PC-9 (cell line): ENCODE measurements around the gene TBL2. TPM values are rescaled to one million over a fixed set of nuclear protein-coding genes. Genes with fewer than 3 reads are reported as not detected.
"Not testable (repeated sequence)": the region's sequence is repeated elsewhere in the genome, so short reads cannot be mapped to it uniquely, and the experiment has no call there.

Experiments
- BruUV-seq: library from RNA; stranded (reverse); fragments of 400-500 nt; replicated peaks from 2 replicates; lab custom pipeline; 2021; lab: Mats Ljungman, UMichigan
- CTCF ChIA-PET: fragments of 300-600 bp; sonication (Branson Sonifier 250); formaldehyde crosslinking; loops from one replicate; lab custom pipeline; 2022; ENCODE audit warnings: antibody characterized with exemption; lab: Charles Lee
- POLR2A ChIA-PET: fragments of 300-600 bp; sonication (Branson Sonifier 250); formaldehyde crosslinking; loops from one replicate; lab custom pipeline; 2022; ENCODE audit warnings: antibody characterized with exemption; ENCODE audit not compliant: unreplicated experiment; lab: Charles Lee
- DNase-seq, 2 experiments: peaks; one replicate each; pipeline versions ENCODE4 v3.0.0 to v3.0.0-alpha.2; 2015 to 2022; ENCODE audit warnings: mixed read lengths in 1 of 2
- H2AFZ ChIP-seq: fragments of 200-600 bp; sonication (generic); 2 replicates; pipeline ENCODE4 v1.8.1; 2017; ENCODE audit warnings: antibody characterized with exemption
- H3F3A ChIP-seq: fragments of 200-600 bp; sonication (generic); 2 replicates; pipeline ENCODE4 v1.8.1; 2017; ENCODE audit warnings: antibody characterized with exemption, mild to moderate bottlenecking, low read depth; ENCODE audit not compliant: insufficient read depth
- H3K27ac ChIP-seq: fragments of 200-600 bp; sonication (generic); 2 replicates; pipeline ENCODE4 v1.6.1; 2016; ENCODE audit warnings: mixed run types
- H3K27me3 ChIP-seq: fragments of 200-600 bp; sonication (generic); 2 replicates; pipeline ENCODE4 v1.6.1; 2016; ENCODE audit warnings: low read depth, mixed run types; ENCODE audit not compliant: insufficient read depth
- H3K36me3 ChIP-seq: fragments of 200-600 bp; sonication (generic); 2 replicates; pipeline ENCODE4 v1.6.1; 2016; ENCODE audit warnings: low read depth, mixed run types
- H3K4me1 ChIP-seq: fragments of 200-600 bp; sonication (generic); replicated peaks from 2 replicates; pipeline ENCODE4 v1.6.1; 2016; ENCODE audit warnings: mixed run types; ENCODE audit not compliant: insufficient read depth
- H3K4me2 ChIP-seq: fragments of 200-600 bp; sonication (generic); 2 replicates; pipeline ENCODE4 v1.6.1; 2017; ENCODE audit warnings: mixed run types
- H3K4me3 ChIP-seq: fragments of 200-600 bp; sonication (generic); 2 replicates; pipeline ENCODE4 v1.6.1; 2016; ENCODE audit warnings: mixed run types
- H3K79me2 ChIP-seq: fragments of 200-600 bp; sonication (generic); 2 replicates; pipeline ENCODE4 v1.6.1; 2017; ENCODE audit warnings: low read depth, mixed run types
- H3K9me2 ChIP-seq: fragments of 200-600 bp; sonication (generic); 2 replicates; pipeline ENCODE4 v1.8.1; 2017; ENCODE audit warnings: mild to moderate bottlenecking; ENCODE audit not compliant: insufficient read depth
- H3K9me3 ChIP-seq: fragments of 200-600 bp; sonication (generic); 2 replicates; pipeline ENCODE4 v1.8.1; 2016; ENCODE audit warnings: low read depth; ENCODE audit not compliant: insufficient read depth
- H4K20me1 ChIP-seq: fragments of 200-600 bp; sonication (generic); 2 replicates; pipeline ENCODE4 v1.8.1; 2017; ENCODE audit not compliant: insufficient read depth
- CTCF ChIP-seq: fragments of 200-600 bp; sonication (generic); conservative IDR thresholded peaks from 2 replicates; pipeline ENCODE4 v1.6.1; 2017; ENCODE audit warnings: mixed run types, antibody characterized with exemption, mild to moderate bottlenecking, moderate library complexity
- EZH2 ChIP-seq: fragments of 200-600 bp; sonication (generic); IDR thresholded peaks from 2 replicates; pipeline ENCODE4 v1.8.0; 2017; ENCODE audit warnings: antibody characterized with exemption, low read depth
- intact Hi-C: fragments of 100-400 bp; cut with micrococcal nuclease; formaldehyde crosslinking; loops from one replicate; pipeline ENCODE4 v1.10.0; 2022; ENCODE audit not compliant: unreplicated experiment
- total RNA-seq: library from RNA; stranded (reverse); gene quantifications from 2 replicates; pipeline ENCODE4 v1.2.3, GENCODE V29; 2021

Gene TBL2
- total RNA-seq, 1 experiment from 2014 or later = 49.2 TPM

- H3K27me3 ChIP-seq = no peaks in the 10 kb centered on the region
- ChIA-PET CTCF (no interaction called here), POLR2A (no interaction called here)
- no peak overlapping the region for H2AFZ ChIP-seq
- no peak for DNase-seq
- BruUV-seq = no TSS peak
- intact Hi-C loops = no loop called here
- H3K4me3 ChIP-seq = no peak overlapping the region
- TF ChIP-seq EZH2 (no peak), CTCF (no peak)
- no peaks in the 10 kb centered on the region; the same call in 1 of the 2 replicates for H3F3A ChIP-seq
- H3K27ac ChIP-seq = no peak overlapping the region
- no peaks in the 10 kb centered on the region for H3K9me3 ChIP-seq
- no peaks in the 10 kb centered on the region for H4K20me1 ChIP-seq
- no peaks in the 10 kb centered on the region for H3K9me2 ChIP-seq
- H3K79me2 ChIP-seq = no peaks in the 10 kb centered on the region
- no peak overlapping the region for H3K4me2 ChIP-seq
- H3K36me3 ChIP-seq = 0 out of 2 replicates have a peak, but pooled peaks cover 12% of the 10 kb centered on the region
- no peaks in the 10 kb centered on the region for H3K4me1 ChIP-seq
Measured at GRCh38 chr7:73536479-73536878, 41.9 kb downstream of the TBL2 start.

GRCh38 chr7:73535918-73536317 is 42.5 kb downstream of the TBL2 start:
- BruUV-seq, H3K4me3 ChIP-seq, H3K9me2 ChIP-seq, H3K79me2 ChIP-seq, DNase-seq, H3K27me3 ChIP-seq, H3K4me2 ChIP-seq, H3K9me3 ChIP-seq, POLR2A ChIA-PET, intact Hi-C loops, H2AFZ ChIP-seq, H3F3A ChIP-seq, H4K20me1 ChIP-seq, H3K4me1 ChIP-seq, H3K27ac ChIP-seq, CTCF ChIA-PET: not testable (repeated sequence)
- H3K36me3 ChIP-seq = 0 out of 2 replicates have a peak, but pooled peaks cover 12% of the 10 kb centered on the region

GRCh38 chr7:73533742-73534141 is 44.6 kb downstream of the TBL2 start:
- H3K27ac ChIP-seq = no peak overlapping the region
- H3K9me2 ChIP-seq = no peaks in the 10 kb centered on the region
- no peak overlapping the region for H3K4me3 ChIP-seq
- no peaks in the 10 kb centered on the region for H3K9me3 ChIP-seq
- no TSS peak for BruUV-seq
- H3K79me2 ChIP-seq = no peaks in the 10 kb centered on the region
- H3K4me1 ChIP-seq = no peaks in the 10 kb centered on the region
- H3K4me2 ChIP-seq = no peak overlapping the region
- no peaks in the 10 kb centered on the region for H3K27me3 ChIP-seq
- DNase-seq = no peak
- H2AFZ ChIP-seq = no peak overlapping the region
- 0 out of 2 replicates have a peak, but pooled peaks cover 4% of the 10 kb centered on the region for H3K36me3 ChIP-seq
- CTCF ChIA-PET = no interaction called here
- TF ChIP-seq EZH2 (no peak), CTCF (no peak)
- H4K20me1 ChIP-seq = no peaks in the 10 kb centered on the region
- POLR2A ChIA-PET = no interaction called here
- H3F3A ChIP-seq = no peaks in the 10 kb centered on the region; the same call in 1 of the 2 replicates
- intact Hi-C loops = no loop called here

- no peaks in the 10 kb centered on the region for H3K79me2 ChIP-seq
Measured at GRCh38 chr7:73532224-73532623, 46.2 kb downstream of the TBL2 start.

More at GRCh38 chr7:73532224-73532623, 46.2 kb downstream of the TBL2 start:
- Histone ChIP-seq H4K20me1 (no peaks in the 10 kb centered on the region), H3K36me3 (no peaks in the 10 kb centered on the region), H3K4me3 (no peak overlapping the region), H3K4me2 (no peak overlapping the region), H3K9me3 (no peaks in the 10 kb centered on the region), H3K27ac (no peak overlapping the region), H3F3A (no peaks in the 10 kb centered on the region; the same call in 1 of the 2 replicates), H3K9me2 (no peaks in the 10 kb centered on the region), H3K4me1 (no peaks in the 10 kb centered on the region), H2AFZ (no peak overlapping the region), H3K27me3 (no peaks in the 10 kb centered on the region)
- CTCF ChIA-PET = no interaction called here
- DNase-seq = no peak
- BruUV-seq = no TSS peak
- no peak for TF ChIP-seq EZH2
- no peak for TF ChIP-seq CTCF
- POLR2A ChIA-PET = no interaction called here
- intact Hi-C loops = no loop called here
